ENCODE results near the gene MRPL33. TPM values are rescaled to one million over a fixed set of nuclear protein-coding genes. Genes with fewer than 3 reads are reported as not detected.
"Not testable (repeated sequence)": the region's sequence is repeated elsewhere in the genome, so short reads cannot be mapped to it uniquely, and the experiment has no call there.

The MRPL33 gene
- polyA plus RNA-seq, 4 donors = 85.1 to 171 (median 157) TPM

GRCh38 chr2:27739058-27739373 lies 32.5 kb upstream of the MRPL33 start:
- no peak for DNase-seq (ENCODE audit: low read depth in 4 of 4, low spot score in 3 of 4)

DNA sequence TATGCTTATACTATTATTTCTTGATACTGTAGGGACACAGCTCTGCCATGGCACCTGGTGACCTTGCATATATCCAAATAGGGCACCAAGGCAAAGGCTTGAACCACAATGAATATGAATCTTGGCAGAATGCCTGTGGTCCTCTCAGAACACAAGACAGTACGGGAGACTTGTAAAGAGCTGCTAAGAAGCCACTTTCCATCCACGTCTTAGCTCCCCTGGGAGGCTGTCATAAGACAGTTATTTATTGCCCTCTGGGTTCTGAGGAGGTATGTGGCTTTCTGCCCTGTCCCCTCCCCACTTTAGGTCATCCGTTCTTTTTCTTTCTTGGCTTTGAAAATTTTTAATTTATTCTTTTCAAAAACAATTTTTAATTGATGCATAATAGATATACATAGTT lies 29.8 kb upstream of the MRPL33 start:
- no peak for DNase-seq (ENCODE audit: low read depth in 4 of 4, low spot score in 3 of 4)

DNA sequence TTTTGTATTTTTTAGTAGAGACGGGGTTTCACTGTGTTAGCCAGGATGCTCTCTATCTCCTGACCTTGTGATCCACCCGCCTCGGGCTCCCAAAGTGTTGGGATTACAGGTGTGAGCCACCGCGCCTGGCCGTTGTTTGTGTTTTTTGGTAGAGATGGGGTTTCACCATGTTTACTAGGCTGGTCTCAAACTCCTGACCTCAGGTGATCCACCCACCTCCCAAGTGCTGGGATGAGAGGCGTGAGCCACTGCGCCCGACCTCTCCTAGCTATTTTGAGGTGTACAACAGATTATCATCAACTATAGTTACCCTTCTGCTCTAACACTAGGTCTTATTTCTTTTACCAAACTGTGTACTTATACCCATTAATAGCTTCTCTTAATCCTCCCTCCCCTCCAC lies 28.9 kb upstream of the MRPL33 start:
- no peak for DNase-seq (ENCODE audit: low read depth in 4 of 4, low spot score in 3 of 4)

DNA sequence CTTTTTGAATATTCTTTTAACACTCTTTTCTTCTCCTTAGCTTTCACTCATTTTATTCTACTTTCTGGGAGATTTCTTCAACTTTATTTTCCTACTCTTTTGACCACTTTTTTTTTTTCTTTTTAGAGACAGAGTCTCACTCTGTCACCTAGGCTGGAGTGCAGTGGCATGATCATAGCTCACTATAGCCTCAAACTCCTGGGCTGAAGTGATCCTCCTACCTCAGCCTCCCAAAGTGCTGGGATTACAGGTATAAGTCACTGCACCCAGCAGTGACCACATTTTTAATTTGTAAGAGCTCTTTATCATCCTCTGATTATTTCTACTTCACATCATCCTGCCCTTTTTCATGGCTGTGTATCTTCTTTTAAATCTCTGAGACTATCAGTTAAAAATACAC lies 26.0 kb upstream of the MRPL33 start:
- DNase-seq (ENCODE audit: low read depth in 4 of 4, low spot score in 3 of 4) = not testable (repeated sequence)

DNA sequence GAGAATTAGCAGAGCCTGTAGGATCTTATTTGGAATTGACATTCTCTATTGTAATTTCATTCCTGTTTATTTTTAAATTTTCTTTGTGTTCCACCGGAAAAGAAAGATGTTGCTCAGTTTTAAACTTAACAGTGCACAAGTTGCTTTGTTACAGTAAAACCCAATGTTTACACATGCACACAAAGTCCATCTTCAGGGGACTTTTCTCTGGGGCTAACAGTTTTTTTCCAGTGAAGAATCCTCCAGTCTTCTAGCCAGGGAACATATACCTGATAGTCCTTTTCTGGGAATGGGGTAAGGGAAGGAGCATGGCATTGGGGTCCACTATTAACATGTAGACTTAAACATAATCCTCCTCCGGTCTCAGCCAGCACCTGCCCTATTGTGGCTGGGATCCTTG lies 25.2 kb upstream of the MRPL33 start:
- DNase-seq (ENCODE audit: low read depth in 4 of 4, low spot score in 3 of 4) = no peak

- no peak for DNase-seq (ENCODE audit: low read depth in 4 of 4, low spot score in 3 of 4)
These were observed 23.6 kb upstream of the MRPL33 start for GRCh38 chr2:27747827-27748352.

- not testable (repeated sequence) for DNase-seq (ENCODE audit: low read depth in 4 of 4, low spot score in 3 of 4)
These were observed 22.5 kb upstream of the MRPL33 start for GRCh38 chr2:27748803-27749554.

GRCh38 chr2:27751377-27751776 lies 20.1 kb upstream of the MRPL33 start:
- DNase-seq (ENCODE audit: low read depth in 4 of 4, low spot score in 3 of 4) = no peak

DNA sequence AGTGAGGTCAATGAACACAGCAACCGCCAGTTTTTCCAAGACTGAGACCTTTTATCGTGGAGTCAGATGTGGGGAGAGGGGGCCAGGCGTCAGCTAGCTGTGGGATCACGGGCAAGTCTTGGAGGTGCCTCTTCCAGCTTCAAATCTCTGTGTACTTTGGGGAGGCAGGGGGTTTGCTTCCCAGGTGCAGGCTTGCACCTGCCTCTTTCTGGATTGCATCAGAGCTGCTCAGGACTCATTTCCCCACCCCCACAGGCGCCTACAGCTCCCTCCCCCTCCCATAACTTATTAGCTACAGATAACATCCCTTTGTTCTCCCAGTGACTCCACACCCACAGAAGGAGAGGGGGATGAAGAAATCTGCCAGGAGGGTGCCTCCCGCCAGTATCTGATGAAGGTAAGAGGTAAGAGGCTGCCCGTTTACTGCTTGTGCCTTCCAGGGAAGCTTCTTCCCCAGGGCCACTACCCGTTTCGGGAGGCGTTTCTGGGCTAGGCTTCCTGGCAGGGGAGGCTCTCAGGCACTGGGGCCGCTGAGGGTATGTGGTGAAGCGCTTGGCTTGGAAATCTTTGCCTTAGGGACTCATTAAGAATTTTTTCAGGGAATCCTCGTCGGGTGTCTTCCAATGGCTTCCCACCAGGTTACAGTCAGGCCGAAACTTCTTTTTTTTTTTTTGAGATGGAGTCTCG lies 18.8 kb upstream of the MRPL33 start:
- no peak for DNase-seq (ENCODE audit: low read depth in 4 of 4, low spot score in 3 of 4)

DNA sequence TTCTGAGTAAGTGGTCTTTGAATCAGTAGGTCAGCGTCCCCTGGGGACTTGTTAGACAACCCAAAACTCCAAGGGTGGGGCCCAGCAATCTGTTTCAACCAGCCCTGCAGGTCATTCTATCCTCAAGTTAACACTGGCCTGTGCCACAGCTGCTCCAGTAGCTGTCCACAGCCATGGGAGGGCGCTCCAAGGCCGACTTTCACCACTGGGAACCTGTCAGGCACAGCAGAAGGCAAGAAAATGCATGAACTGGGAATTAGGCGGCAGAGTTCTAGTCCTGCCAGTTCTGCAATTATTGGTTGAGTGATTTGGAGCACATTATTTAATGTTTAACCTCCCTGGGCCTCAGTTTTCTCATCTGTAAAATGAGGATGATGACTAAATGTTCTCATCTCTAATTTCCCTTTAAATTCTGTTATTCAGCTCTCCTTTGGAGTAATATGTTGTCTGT lies 17.4 kb upstream of the MRPL33 start:
- DNase-seq (ENCODE audit: low read depth in 4 of 4, low spot score in 3 of 4) = no peak

GRCh38 chr2:27754831-27755230 lies 16.7 kb upstream of the MRPL33 start:
- DNase-seq (ENCODE audit: low read depth in 4 of 4, low spot score in 3 of 4) = no peak

GRCh38 chr2:27756091-27756490 lies 15.4 kb upstream of the MRPL33 start:
- DNase-seq (ENCODE audit: low read depth in 4 of 4, low spot score in 3 of 4) = no peak

GRCh38 chr2:27756544-27757498 lies 14.7 kb upstream of the MRPL33 start:
- DNase-seq (ENCODE audit: low read depth in 4 of 4, low spot score in 3 of 4) = no peak

GRCh38 chr2:27762951-27763906 lies 8.3 kb upstream of the MRPL33 start:
- no peak for DNase-seq (ENCODE audit: low read depth in 4 of 4, low spot score in 3 of 4)

DNA sequence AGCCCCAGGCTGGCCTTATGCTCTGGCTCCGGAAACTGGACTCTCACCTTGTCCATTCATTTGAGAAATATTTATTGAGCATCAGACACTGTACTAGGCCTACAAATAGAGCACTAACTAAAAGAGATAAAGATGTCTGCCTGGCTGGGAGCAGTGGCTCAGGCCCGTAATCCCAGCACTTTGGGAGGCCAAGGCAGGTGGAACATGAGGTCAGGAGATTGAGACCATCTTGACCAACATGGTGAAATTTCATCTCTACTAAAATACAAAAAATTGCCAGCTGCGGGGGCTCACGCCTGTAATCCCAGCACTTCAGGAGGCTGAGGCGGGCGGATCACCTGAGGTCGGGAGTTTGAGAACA lies 7.6 kb upstream of the MRPL33 start:
- no peak for DNase-seq (ENCODE audit: low read depth in 4 of 4, low spot score in 3 of 4)

GRCh38 chr2:27764526-27764925 lies 7.0 kb upstream of the MRPL33 start:
- not testable (repeated sequence) for DNase-seq (ENCODE audit: low read depth in 4 of 4, low spot score in 3 of 4)

- DNase-seq (ENCODE audit: low read depth in 4 of 4, low spot score in 3 of 4) = peak; percentile 76 to 81 (median 78)
These were observed 5.8 kb upstream of the MRPL33 start for GRCh38 chr2:27765621-27766286.

DNA sequence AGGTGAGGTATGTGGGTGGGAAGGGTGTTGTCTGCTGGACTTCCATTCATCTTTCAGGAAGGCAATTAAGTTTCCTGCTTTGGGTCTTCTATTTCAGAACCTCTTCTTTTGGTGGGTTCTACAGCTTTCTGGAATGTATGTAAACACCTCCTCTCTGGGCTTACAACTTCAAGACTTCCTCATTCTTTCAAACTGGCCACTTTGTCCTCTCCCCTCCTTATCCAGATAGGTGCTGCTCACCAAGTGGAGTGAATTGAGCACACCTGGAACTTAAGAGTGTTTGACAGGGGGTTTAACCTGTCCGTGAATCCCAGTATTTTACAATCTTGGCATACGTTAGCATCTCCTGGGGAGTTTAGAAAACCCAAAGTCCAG lies 5.2 kb upstream of the MRPL33 start:
- DNase-seq (ENCODE audit: low read depth in 4 of 4, low spot score in 3 of 4) = no peak

- no peak for DNase-seq (ENCODE audit: low read depth in 4 of 4, low spot score in 3 of 4)
These were observed 344 bp upstream of the MRPL33 start for GRCh38 chr2:27771202-27771547.

DNA sequence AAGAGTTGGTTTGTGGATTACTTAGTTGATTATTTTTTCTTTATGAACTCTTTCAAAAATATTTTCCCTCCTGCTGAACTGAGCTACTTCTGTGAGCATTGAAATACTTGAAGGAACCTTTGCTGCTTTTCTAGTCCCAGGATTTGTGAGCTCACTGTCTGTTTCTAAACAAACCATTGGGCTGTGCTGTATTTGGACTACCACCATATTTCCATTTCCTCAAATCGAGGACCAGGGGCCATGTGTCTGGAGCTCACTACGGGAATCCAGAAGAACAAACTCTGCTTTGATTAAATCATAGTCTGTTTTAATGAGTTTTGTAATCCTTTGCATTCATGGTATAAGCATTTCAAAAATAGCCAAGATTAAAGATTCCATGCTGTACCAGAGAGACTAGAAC lies 1.3 kb downstream of the MRPL33 start:
- DNase-seq (ENCODE audit: low read depth in 4 of 4, low spot score in 3 of 4) = no peak
